Inflammatory macrophage (primary cell): ENCODE measurements around the gene CEACAM3.

ENCODE experiments used
- DNase-seq, 2 donors: peaks; one replicate each; pipeline ENCODE4 v3.0.0-alpha.2; 2020 to 2022

Gene CEACAM3

GRCh38 chr19:41793414-41793727, 3.0 kb upstream of the CEACAM3 start:
- no peak for DNase-seq

GRCh38 chr19:41795031-41795461, 1.3 kb upstream of the CEACAM3 start:
- DNase-seq, result peak; percentile 77 to 81

GRCh38 chr19:41796901-41797300, 514 bp downstream of the CEACAM3 start:
- no peak for DNase-seq

GRCh38 chr19:41799444-41800000, 3.1 kb downstream of the CEACAM3 start:
- no peak for DNase-seq

- DNase-seq, result no peak
Observed at GRCh38 chr19:41801031-41801430, 4.6 kb downstream of the CEACAM3 start.

- DNase-seq, result peak; percentile 80 to 95
Observed at GRCh38 chr19:41801792-41802211, 5.4 kb downstream of the CEACAM3 start.

- DNase-seq, result no peak
Observed at GRCh38 chr19:41802770-41803169, 6.4 kb downstream of the CEACAM3 start.

GRCh38 chr19:41804336-41804735, 7.9 kb downstream of the CEACAM3 start:
- DNase-seq, result no peak

- no peak for DNase-seq
Observed at GRCh38 chr19:41807176-41807575, 10.8 kb downstream of the CEACAM3 start.

GRCh38 chr19:41808663-41809566, 12.5 kb downstream of the CEACAM3 start:
- peak; percentile 71 to 81 for DNase-seq

GRCh38 chr19:41810301-41810700, 13.9 kb downstream of the CEACAM3 start:
- DNase-seq, result no peak

- peak; percentile 74 to 84 for DNase-seq
Observed at GRCh38 chr19:41811036-41811435, 14.6 kb downstream of the CEACAM3 start.

- no peak for DNase-seq
Observed at GRCh38 chr19:41811981-41812380, 15.6 kb downstream of the CEACAM3 start.

GRCh38 chr19:41813911-41814310, 17.5 kb downstream of the CEACAM3 start:
- no peak for DNase-seq

- DNase-seq, result no peak
Observed at GRCh38 chr19:41815301-41815700, 18.9 kb downstream of the CEACAM3 start.

GRCh38 chr19:41816761-41817160, 20.4 kb downstream of the CEACAM3 start:
- DNase-seq, result no peak

- DNase-seq, result peak; percentile 65 to 72
Observed at GRCh38 chr19:41821003-41821735, 24.8 kb downstream of the CEACAM3 start.

GRCh38 chr19:41837981-41838708, 41.8 kb downstream of the CEACAM3 start:
- DNase-seq, result no peak

GRCh38 chr19:41839211-41839610, 42.8 kb downstream of the CEACAM3 start:
- DNase-seq, result no peak

- no peak for DNase-seq
Observed at GRCh38 chr19:41843371-41843770, 47.0 kb downstream of the CEACAM3 start.

GRCh38 chr19:41844601-41845000, 48.2 kb downstream of the CEACAM3 start, which contains the start of gene LYPD4:
Gene LYPD4 (minus strand): TSS chr19:41844683. CDS start chr19:41839285, 5,398 bp downstream.
- no peak for DNase-seq

GRCh38 chr19:41845001-41845050, 48.4 kb downstream of the CEACAM3 start, which contains the start of gene DMRTC2:
Gene DMRTC2 (plus strand): TSS chr19:41845042. CDS start chr19:41847429, 2,387 bp downstream.
- no peak for DNase-seq

- DNase-seq, result no peak
Observed at GRCh38 chr19:41845051-41845590, 48.7 kb downstream of the CEACAM3 start.
